Caco-2 (cell line): ENCODE measurements around the gene PDE4D. TPM values are rescaled to one million over a fixed set of nuclear protein-coding genes. Genes with fewer than 3 reads are reported as not detected.

Source experiments
- BruUV-seq: library from RNA; stranded (reverse); fragments of 400-500 nt; replicated peaks from 2 replicates; lab custom pipeline; 2021; lab: Mats Ljungman, UMichigan
- CTCF ChIA-PET: fragments of 300-600 bp; sonication (Branson Sonifier 250); formaldehyde crosslinking; loops from one replicate; lab custom pipeline; 2022; ENCODE audit warnings: antibody characterized with exemption; lab: Charles Lee
- POLR2A ChIA-PET: fragments of 300-600 bp; sonication (Branson Sonifier 250); formaldehyde crosslinking; loops from one replicate; lab custom pipeline; 2022; ENCODE audit warnings: antibody characterized with exemption; lab: Charles Lee
- DNase-seq, 2 experiments: peaks; one replicate each; pipeline versions ENCODE4 v3.0.0 to v3.0.0-alpha.2; 2020 to 2022
- H3K27me3 ChIP-seq: replicated peaks from 2 replicates; pipeline ENCODE4 v1.6.0; 2011; ENCODE audit warnings: low read length; ENCODE audit not compliant: control insufficient read depth, insufficient read depth
- H3K36me3 ChIP-seq: 2 replicates; pipeline ENCODE4 v1.5.1; 2011; ENCODE audit warnings: low read length; ENCODE audit not compliant: control insufficient read depth, insufficient read depth
- H3K4me1 ChIP-seq: fragments of 250-450 bp; sonication (Bioruptor Pico); 2 replicates; pipeline ENCODE4 v1.5.1; 2020; ENCODE audit warnings: mild to moderate bottlenecking
- H3K4me3 ChIP-seq: 2 replicates; pipeline ENCODE4 v1.5.1; 2011; ENCODE audit warnings: low read depth, mild to moderate bottlenecking, control low read depth, low read length
- H3K9me3 ChIP-seq: fragments of 250-450 bp; sonication (Bioruptor Pico); 2 replicates; pipeline ENCODE4 v1.5.1; 2020; ENCODE audit warnings: mild to moderate bottlenecking, moderate library complexity
- H3K27ac Mint-ChIP-seq: one replicate; pipeline ENCODE4 v1.8.0; 2022; ENCODE audit warnings: mixed read lengths; ENCODE audit not compliant: unreplicated experiment
- H3K27me3 Mint-ChIP-seq: one replicate; pipeline ENCODE4 v1.8.0; 2022; ENCODE audit warnings: mixed read lengths; ENCODE audit not compliant: insufficient read depth, unreplicated experiment
- H3K36me3 Mint-ChIP-seq: one replicate; pipeline ENCODE4 v1.8.0; 2022; ENCODE audit warnings: mild to moderate bottlenecking, mixed read lengths; ENCODE audit not compliant: insufficient read depth, unreplicated experiment
- H3K4me1 Mint-ChIP-seq: one replicate; pipeline ENCODE4 v1.8.0; 2022; ENCODE audit warnings: low read depth, mixed read lengths; ENCODE audit not compliant: unreplicated experiment
- H3K4me3 Mint-ChIP-seq: one replicate; pipeline ENCODE4 v1.8.0; 2022; ENCODE audit warnings: mild to moderate bottlenecking, moderate library complexity, mixed read lengths; ENCODE audit not compliant: unreplicated experiment
- H3K9me3 Mint-ChIP-seq: one replicate; pipeline ENCODE4 v1.8.0; 2022; ENCODE audit warnings: mixed read lengths; ENCODE audit not compliant: unreplicated experiment
- CTCF ChIP-seq, 2 experiments: fragments of 200-600 bp in 1 of 2; IDR thresholded peaks; 1 replicate in 1 of 2; 2 replicates in 1 of 2; pipeline versions ENCODE4 v1.5.1 to v1.8.0; 2011 to 2022; ENCODE audit warnings: antibody characterized with exemption in 1 of 2, control low read depth in 1 of 2, inconsistent platforms in 1 of 2, low read depth in 1 of 2, low read length in 1 of 2, mild to moderate bottlenecking in 1 of 2, moderate library complexity in 1 of 2; ENCODE audit not compliant: insufficient read depth in 1 of 2, severe bottlenecking in 1 of 2, unreplicated experiment in 1 of 2
- intact Hi-C: fragments of 100-400 bp; cut with micrococcal nuclease; formaldehyde crosslinking; loops from one replicate; pipeline ENCODE4 v1.10.0; 2022; ENCODE audit not compliant: unreplicated experiment
- total RNA-seq: library from RNA; stranded (reverse); gene quantifications from 2 replicates; pipeline ENCODE4 v1.2.3, GENCODE V29; 2022

Gene PDE4D
- total RNA-seq, 1 experiment from 2014 or later = 89.8 TPM

GRCh38 chr5:59019078-59019477, 874.4 kb downstream of the PDE4D start:
- H3K9me3 ChIP-seq = no peaks in the 10 kb centered on the region
- no peaks in the 10 kb centered on the region for H3K27me3 Mint-ChIP-seq
- no peak for DNase-seq
- no TSS peak for BruUV-seq
- no peaks in the 10 kb centered on the region for H3K27me3 ChIP-seq
- intact Hi-C loops = no loop called here
- ChIA-PET POLR2A (no interaction called here), CTCF (no interaction called here)
- no peaks in the 10 kb centered on the region for H3K9me3 Mint-ChIP-seq
- peaks cover 25% of the 10 kb centered on the region for H3K4me1 ChIP-seq
- no peak overlapping the region for H3K4me3 Mint-ChIP-seq
- no peaks in the 10 kb centered on the region; the same call in 1 of the 2 replicates for H3K36me3 ChIP-seq
- peak overlapping the region; percentile 8 for H3K27ac Mint-ChIP-seq
- H3K36me3 Mint-ChIP-seq = peaks cover 99% of the 10 kb centered on the region
- H3K4me1 Mint-ChIP-seq = peaks cover 44% of the 10 kb centered on the region
- TF ChIP-seq CTCF (IDR thresholded peaks at IDR 0.05; ENCODE audit: insufficient read depth in 1 of 2, low read depth in 1 of 2, low read length in 1 of 2, severe bottlenecking in 1 of 2, unreplicated experiment in 1 of 2) = no peak
- no peak overlapping the region for H3K4me3 ChIP-seq

GRCh38 chr5:59016925-59017324, 876.6 kb downstream of the PDE4D start:
- no peaks in the 10 kb centered on the region; the same call in 1 of the 2 replicates for H3K36me3 ChIP-seq
- no TSS peak for BruUV-seq
- H3K4me1 Mint-ChIP-seq = peaks cover 37% of the 10 kb centered on the region
- intact Hi-C loops = no loop called here
- no peak for TF ChIP-seq CTCF (IDR thresholded peaks at IDR 0.05; ENCODE audit: insufficient read depth in 1 of 2, low read depth in 1 of 2, low read length in 1 of 2, severe bottlenecking in 1 of 2, unreplicated experiment in 1 of 2)
- H3K27ac Mint-ChIP-seq = peak overlapping the region; percentile 24
- no peaks in the 10 kb centered on the region for H3K27me3 ChIP-seq
- H3K9me3 Mint-ChIP-seq = peaks cover 16% of the 10 kb centered on the region
- H3K4me3 Mint-ChIP-seq = no peak overlapping the region
- no peak overlapping the region for H3K4me3 ChIP-seq
- H3K36me3 Mint-ChIP-seq = peaks cover 99% of the 10 kb centered on the region
- CTCF ChIA-PET = no interaction called here
- H3K4me1 ChIP-seq = peaks cover 18% of the 10 kb centered on the region
- POLR2A ChIA-PET = no interaction called here
- no peaks in the 10 kb centered on the region for H3K27me3 Mint-ChIP-seq
- no peaks in the 10 kb centered on the region for H3K9me3 ChIP-seq
- no peak for DNase-seq

- no peak for DNase-seq
- Mint-ChIP-seq H3K36me3 (peaks cover 67% of the 10 kb centered on the region), H3K27ac (no peak overlapping the region), H3K4me3 (no peak overlapping the region), H3K27me3 (no peaks in the 10 kb centered on the region), H3K9me3 (peaks cover 26% of the 10 kb centered on the region), H3K4me1 (no peaks in the 10 kb centered on the region)
- no peaks in the 10 kb centered on the region for H3K36me3 ChIP-seq
- intact Hi-C loops = no loop called here
- POLR2A ChIA-PET = no interaction called here
- no peaks in the 10 kb centered on the region for H3K27me3 ChIP-seq
- 0 out of 2 replicates have a peak, but pooled peaks cover 5% of the 10 kb centered on the region for H3K4me1 ChIP-seq
- CTCF ChIA-PET = no interaction called here
- no peaks in the 10 kb centered on the region for H3K9me3 ChIP-seq
- BruUV-seq = no TSS peak
- no peak overlapping the region for H3K4me3 ChIP-seq
- TF ChIP-seq CTCF (IDR thresholded peaks at IDR 0.05; ENCODE audit: insufficient read depth in 1 of 2, low read depth in 1 of 2, low read length in 1 of 2, severe bottlenecking in 1 of 2, unreplicated experiment in 1 of 2) = no peak
Measured at GRCh38 chr5:59008816-59009473, 884.6 kb downstream of the PDE4D start.
